GM12873 (cell line): ENCODE measurements around the gene CDR2L.

Source experiments
- TF ChIP-seq, protein P1 (sequence below): IDR thresholded peaks from 2 replicates; pipeline ENCODE4 v1.5.1; 2012; ENCODE audit warnings: low read depth, mild to moderate bottlenecking, moderate library complexity, low read length, control low read depth; ENCODE audit not compliant: insufficient read depth; ENCODE audit errors: missing control alignments

CDR2L gene

DNA sequence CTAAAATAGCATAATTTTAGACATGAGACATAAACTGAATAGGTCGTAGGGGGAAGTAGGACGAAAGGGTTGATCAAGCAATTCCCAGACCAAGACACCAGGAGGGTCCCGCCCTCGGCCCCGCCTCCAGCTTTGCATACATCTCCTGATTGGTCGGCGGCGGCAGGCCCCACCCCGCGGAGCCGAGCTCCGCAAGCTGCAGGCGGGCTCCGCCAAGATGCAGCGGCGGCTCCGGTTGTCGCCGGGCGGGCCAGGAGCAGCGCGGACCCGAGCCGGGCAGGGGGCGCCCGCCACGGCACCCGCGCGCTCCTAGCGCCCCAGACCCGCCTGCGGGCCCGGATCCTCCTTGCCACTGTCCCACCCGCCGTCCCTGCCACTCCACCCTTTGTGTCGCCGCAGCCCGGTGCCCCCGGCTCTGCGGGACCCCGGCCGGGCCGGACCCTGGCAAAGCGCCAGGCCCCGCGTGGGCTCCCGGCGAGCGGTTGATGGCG, at the start of gene CDR2L:
CDR2L (plus strand) TSS at position 215 of the 491 bp plus-strand sequence. CDS start 412 bp downstream, outside the sequence.
- TF ChIP-seq, protein P1, sequence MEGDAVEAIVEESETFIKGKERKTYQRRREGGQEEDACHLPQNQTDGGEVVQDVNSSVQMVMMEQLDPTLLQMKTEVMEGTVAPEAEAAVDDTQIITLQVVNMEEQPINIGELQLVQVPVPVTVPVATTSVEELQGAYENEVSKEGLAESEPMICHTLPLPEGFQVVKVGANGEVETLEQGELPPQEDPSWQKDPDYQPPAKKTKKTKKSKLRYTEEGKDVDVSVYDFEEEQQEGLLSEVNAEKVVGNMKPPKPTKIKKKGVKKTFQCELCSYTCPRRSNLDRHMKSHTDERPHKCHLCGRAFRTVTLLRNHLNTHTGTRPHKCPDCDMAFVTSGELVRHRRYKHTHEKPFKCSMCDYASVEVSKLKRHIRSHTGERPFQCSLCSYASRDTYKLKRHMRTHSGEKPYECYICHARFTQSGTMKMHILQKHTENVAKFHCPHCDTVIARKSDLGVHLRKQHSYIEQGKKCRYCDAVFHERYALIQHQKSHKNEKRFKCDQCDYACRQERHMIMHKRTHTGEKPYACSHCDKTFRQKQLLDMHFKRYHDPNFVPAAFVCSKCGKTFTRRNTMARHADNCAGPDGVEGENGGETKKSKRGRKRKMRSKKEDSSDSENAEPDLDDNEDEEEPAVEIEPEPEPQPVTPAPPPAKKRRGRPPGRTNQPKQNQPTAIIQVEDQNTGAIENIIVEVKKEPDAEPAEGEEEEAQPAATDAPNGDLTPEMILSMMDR: no peak

DNA sequence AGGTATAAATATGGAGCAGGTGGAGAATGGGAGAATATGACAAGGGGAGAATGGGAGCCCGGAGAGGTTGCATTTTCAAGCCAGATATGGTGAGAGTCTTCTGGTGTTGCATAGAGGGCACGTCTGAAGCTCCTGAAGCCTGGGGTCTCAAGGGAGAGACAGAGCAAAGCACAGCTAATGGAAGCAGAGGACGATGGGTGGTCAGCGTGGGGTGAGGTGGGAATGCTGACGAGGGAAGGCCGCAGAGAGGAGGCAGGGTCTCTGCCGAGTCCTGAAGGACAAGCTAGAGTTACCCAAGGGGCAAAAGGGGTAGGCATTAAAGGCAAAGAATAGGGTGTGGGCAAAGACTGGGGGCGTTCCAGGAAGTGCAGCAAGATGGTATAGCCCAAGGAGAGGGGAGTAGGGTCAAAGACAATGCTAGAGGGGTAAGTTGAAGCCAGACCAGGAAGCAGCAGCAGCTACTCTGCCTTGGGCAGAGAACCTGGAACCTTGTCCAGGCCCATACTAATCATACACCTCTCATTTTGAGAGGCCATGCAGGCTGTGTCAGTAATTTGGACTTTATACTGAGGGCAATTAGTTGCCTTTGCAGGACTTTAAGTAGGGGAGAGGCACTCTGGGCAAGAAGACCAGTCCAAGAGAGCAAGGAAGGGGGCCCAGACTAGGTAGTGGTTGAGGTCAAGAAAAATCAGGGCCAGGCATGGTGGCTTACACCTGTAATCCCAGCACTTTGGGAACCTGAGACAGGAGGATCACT, 49.1 kb upstream of the CDR2L start:
- TF ChIP-seq, protein P1: no peak

DNA sequence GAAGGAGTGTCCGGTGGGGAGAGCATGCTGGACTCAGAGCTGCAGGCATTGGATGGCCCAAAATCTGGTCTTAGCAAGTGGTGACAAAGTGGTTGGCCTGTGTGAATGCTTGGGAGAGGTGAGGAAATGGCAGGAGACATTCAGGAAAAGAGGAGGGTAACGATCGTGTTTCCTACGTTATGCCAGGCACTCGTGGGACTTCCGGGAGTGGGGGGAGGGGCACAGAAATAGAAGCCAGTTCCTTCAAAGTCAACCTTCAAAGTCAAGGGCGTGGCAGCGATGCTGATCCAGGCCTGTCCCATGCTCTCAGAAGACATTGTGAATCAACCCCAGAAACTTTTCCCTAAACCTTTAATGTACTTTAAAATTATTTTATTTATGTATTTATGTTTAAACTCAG, 47.9 kb upstream of the CDR2L start:
- TF ChIP-seq, protein P1: no peak

DNA sequence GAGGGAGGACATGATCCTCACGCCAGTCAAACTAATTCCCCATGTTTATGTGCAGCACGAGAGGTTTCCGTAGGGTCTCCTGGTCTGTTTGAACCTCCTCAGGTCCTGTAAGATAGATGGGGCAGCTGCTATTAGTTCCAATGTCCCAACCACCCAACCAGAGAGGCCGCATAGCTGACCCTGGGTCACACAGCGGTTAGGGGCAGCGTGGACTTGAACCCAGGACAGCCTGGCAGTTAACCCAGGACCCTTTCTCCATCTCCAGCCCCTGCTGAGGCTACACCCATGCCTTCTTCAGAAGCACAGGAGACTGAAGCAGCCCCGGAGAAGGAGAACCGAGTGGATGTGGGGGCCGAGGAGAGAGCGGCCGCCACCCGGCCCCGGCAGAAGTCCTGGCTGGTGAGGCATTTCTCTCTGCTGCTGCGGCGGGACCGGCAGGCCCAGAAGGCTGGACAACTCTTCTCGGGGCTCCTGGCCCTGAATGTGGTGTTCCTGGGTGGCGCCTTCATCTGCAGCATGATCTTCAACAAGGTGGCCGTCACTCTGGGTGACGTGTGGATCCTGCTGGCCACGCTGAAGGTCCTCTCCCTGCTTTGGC, 46.2 kb upstream of the CDR2L start:
- TF ChIP-seq, protein P1: no peak

DNA sequence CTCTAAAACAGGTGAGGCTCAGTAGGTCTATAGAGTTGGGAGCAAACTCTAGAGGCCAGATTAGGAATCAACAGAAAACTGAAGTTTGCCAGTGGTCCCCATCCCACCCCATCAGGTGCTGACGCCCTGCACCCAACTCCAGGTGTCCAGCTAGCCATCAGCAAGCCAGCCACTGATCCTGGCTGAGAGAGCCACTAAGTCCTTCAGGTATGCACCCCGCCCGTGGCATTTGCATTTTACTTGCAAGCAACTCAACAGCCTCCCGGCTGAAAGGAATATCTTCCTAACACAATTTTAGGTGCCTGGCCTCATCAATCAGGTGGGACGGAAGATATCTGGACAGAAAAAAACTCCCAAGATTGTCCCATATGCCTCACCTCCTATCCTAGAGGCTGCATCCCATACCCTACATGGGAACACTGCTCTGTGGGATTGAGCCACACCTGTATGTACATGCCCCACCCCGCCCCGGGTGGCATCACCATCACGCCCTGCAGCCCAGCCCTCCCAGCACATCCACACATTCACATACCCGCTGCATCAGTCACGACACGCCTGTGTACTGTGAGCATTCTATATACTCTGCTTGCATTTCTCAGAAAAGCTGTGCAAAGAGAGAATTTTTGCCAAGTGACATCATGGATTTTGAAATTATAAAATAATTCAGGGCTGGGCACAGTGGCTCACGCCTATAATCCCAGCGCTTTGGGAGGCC, 43.5 kb upstream of the CDR2L start:
- TF ChIP-seq, protein P1: no peak

DNA sequence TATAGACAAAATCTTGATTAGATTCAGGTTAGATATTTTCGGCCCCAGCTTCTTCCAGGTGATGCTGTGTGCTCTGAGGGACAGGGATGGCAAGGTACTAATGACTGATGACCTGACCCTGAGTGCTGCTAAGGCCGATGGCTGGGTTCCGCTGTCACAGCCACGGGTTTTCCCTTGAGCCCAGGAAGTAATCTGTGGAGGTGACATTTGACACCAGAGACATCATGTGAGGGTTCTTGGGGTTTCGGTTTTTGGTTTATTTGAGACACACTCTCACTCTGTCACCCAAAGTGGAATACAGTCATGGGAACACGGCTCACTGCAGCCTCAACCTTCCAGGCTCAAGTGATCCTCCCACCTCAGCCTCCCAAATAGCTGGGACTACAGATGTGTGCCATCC, 41.9 kb upstream of the CDR2L start:
- TF ChIP-seq, protein P1: no peak

DNA sequence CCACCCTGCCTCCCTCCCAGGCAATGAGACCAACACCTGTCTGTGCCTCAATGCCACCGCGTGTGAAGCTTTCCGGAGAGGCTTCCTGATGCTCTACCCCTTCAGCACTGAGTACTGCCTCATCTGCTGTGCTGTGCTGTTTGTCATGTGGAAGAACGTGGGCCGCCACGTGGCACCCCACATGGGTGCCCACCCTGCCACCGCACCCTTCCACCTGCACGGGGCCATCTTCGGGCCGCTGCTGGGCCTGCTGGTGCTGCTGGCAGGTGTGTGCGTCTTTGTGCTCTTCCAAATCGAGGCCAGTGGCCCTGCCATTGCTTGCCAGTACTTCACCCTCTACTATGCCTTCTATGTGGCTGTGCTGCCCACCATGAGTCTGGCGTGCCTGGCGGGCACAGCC, 40.8 kb upstream of the CDR2L start:
- TF ChIP-seq, protein P1: no peak
